Measurements from ENCODE around the gene DENND10.

GRCh38 chr10:119119400-119119799 is 15.5 kb downstream of the DENND10 start:
- no peak for TF ChIP-seq EP300 (IDR thresholded peaks at IDR 0.05; ENCODE audit: borderline replicate concordance)
- TF ChIP-seq MAX (IDR thresholded peaks at IDR 0.05), result no peak
- no peak for TF ChIP-seq NFIC (IDR thresholded peaks at IDR 0.05)
- TF ChIP-seq USF1 (IDR thresholded peaks at IDR 0.05), result no peak
- no peak for TF ChIP-seq EGR1 (IDR thresholded peaks at IDR 0.05)
- no peak for TF ChIP-seq YY1 (IDR thresholded peaks at IDR 0.05; ENCODE audit: low read depth)
- TF ChIP-seq REST (IDR thresholded peaks at IDR 0.05; ENCODE audit: low read depth), result no peak
- no peak for TF ChIP-seq CEBPB (IDR thresholded peaks at IDR 0.05)
- TF ChIP-seq RAD21 (IDR thresholded peaks at IDR 0.05; ENCODE audit: low read depth), result no peak
- TF ChIP-seq FOXM1 (IDR thresholded peaks at IDR 0.05; ENCODE audit: borderline replicate concordance, low read depth), result no peak
- no peak for TF ChIP-seq TAF1 (IDR thresholded peaks at IDR 0.05; ENCODE audit: low read depth)
- no peak for TF ChIP-seq ZBTB7A (IDR thresholded peaks at IDR 0.05; ENCODE audit: low read depth)
- no peak for TF ChIP-seq CREB1 (IDR thresholded peaks at IDR 0.05; ENCODE audit: low read depth)

Measured in Ishikawa (cell line).